ENCODE measurements around the gene PDCD11. TPM values are rescaled to one million over a fixed set of nuclear protein-coding genes. Genes with fewer than 3 reads are reported as not detected.

The PDCD11 gene
- total RNA-seq, 1 donor from 2014 or later: 21.6 TPM

DNA sequence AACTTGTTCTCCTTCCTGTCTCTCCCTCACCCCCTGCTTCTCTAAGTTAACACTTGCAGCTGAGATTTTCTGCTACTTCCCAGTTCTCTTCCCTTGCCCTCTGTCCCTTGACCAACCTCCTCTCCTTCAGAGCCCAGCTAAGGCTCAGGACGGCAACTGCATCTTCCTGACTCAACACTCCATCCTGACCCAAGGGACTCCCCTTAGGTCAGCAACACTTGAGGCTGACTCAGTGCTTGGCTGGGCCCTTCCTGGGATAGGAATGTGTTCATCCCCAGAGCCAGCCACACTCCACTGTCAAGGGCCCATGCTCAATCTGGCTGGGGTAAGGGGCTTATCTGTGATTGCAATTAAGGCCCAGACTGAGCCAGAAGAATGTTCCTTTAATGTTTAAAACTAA, 52.3 kb downstream of the PDCD11 start:
- peak; percentile 39 for DNase-seq
- peak overlapping the region; percentile 32 for H3K4me3 ChIP-seq
- intact Hi-C loops (cut with DNase I): no loop called here
- H3K4me1 ChIP-seq: peaks cover 78% of the 10 kb centered on the region
- no peak for ATAC-seq
- H3K36me3 ChIP-seq: peaks cover 68% of the 10 kb centered on the region
- no peaks in the 10 kb centered on the region for H3K9me3 ChIP-seq
- H3K27me3 ChIP-seq (ENCODE audit: low read depth): no peaks in the 10 kb centered on the region
- TF ChIP-seq, protein P1, sequence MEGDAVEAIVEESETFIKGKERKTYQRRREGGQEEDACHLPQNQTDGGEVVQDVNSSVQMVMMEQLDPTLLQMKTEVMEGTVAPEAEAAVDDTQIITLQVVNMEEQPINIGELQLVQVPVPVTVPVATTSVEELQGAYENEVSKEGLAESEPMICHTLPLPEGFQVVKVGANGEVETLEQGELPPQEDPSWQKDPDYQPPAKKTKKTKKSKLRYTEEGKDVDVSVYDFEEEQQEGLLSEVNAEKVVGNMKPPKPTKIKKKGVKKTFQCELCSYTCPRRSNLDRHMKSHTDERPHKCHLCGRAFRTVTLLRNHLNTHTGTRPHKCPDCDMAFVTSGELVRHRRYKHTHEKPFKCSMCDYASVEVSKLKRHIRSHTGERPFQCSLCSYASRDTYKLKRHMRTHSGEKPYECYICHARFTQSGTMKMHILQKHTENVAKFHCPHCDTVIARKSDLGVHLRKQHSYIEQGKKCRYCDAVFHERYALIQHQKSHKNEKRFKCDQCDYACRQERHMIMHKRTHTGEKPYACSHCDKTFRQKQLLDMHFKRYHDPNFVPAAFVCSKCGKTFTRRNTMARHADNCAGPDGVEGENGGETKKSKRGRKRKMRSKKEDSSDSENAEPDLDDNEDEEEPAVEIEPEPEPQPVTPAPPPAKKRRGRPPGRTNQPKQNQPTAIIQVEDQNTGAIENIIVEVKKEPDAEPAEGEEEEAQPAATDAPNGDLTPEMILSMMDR (IDR thresholded peaks at IDR 0.05): no peak
- peak overlapping the region; percentile 89 for H3K27ac ChIP-seq

DNA sequence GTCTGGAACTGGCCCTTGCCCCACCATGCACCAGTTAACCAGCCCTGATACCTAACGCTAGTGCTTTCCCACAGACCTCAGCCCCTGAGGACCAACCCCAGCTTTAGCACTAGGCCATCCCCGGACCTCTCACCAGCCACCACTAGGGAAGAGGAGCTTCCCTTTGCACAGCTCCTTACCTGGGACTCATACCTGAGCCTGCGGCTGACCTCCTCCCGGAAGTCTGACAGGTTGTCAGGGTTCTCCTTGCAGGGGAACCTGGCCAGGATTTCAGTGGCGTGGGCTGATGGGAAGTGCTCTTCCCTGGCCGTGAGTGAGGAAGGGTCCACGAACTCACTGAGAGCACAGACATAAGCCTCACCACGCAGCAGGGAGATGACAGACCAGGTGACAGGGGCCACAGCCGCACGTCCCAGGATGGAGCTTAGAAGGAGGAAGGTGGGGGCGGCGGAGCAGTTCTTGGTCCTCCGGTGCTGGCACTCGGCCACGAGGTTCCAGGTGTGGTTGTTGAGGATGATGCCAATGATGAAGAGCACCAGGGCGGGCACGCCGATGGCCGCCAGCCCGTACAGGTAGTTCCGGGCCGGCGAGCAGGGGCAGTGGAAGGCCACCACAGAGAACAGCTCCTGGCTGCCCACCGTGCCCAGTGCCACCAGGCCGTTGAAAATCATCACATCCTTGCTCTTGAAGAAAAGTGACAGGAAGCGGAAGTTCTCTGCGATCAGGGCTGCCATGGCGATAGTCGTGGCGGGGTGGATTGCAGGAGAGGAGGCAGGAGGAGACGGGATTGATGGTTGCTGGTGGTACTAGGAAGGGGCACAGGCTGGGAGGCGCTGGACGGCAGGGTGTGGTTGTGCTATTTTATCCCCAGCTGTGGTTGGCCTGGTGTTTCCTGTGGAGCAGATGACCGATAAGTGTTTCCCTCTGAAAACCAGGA, 53.0 kb downstream of the PDCD11 start:
- Histone ChIP-seq H3K36me3 (peaks cover 61% of the 10 kb centered on the region), H3K27me3 (ENCODE audit: low read depth) (no peaks in the 10 kb centered on the region), H3K27ac (peak overlapping the region; percentile 89), H3K9me3 (no peaks in the 10 kb centered on the region), H3K4me1 (peaks cover 73% of the 10 kb centered on the region), H3K4me3 (peak overlapping the region; percentile 94)
- TF ChIP-seq, protein P1 (IDR thresholded peaks at IDR 0.05): no peak
- intact Hi-C loops (cut with DNase I): no loop called here
- ATAC-seq (no peak), DNase-seq (peak; percentile 50)

DNA sequence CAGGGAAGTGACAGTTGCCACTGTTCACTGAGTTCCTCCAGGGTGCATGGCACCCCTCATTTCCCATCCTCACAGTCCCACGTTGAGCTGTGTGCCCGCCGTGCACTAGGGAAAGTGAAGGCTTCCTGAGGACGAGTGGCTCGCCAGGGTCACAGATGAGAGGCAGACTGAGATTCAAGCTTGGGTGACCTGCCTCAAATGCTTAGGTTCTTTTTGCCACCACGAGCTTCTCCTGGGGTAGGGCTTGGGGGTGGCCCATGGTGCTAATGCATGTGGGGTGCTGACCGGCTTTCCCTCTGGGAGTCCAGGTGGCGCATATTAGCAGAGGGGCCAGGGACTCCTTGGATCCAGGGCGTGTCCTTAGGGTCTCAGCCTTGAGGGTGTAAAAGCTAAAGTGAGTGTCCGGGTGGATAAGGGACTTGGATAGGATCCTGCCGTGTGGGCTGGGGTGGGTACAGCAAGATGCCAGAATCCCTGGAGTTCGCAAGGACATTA, 53.8 kb downstream of the PDCD11 start:
- Histone ChIP-seq H3K9me3 (no peaks in the 10 kb centered on the region), H3K36me3 (peaks cover 53% of the 10 kb centered on the region), H3K4me3 (peak overlapping the region; percentile 94), H3K27me3 (ENCODE audit: low read depth) (no peaks in the 10 kb centered on the region), H3K4me1 (peaks cover 67% of the 10 kb centered on the region), H3K27ac (peak overlapping the region; percentile 89)
- TF ChIP-seq, protein P1 (IDR thresholded peaks at IDR 0.05): no peak
- DNase-seq: peak; percentile 39
- intact Hi-C loops (cut with DNase I): no loop called here
- ATAC-seq: no peak

DNA sequence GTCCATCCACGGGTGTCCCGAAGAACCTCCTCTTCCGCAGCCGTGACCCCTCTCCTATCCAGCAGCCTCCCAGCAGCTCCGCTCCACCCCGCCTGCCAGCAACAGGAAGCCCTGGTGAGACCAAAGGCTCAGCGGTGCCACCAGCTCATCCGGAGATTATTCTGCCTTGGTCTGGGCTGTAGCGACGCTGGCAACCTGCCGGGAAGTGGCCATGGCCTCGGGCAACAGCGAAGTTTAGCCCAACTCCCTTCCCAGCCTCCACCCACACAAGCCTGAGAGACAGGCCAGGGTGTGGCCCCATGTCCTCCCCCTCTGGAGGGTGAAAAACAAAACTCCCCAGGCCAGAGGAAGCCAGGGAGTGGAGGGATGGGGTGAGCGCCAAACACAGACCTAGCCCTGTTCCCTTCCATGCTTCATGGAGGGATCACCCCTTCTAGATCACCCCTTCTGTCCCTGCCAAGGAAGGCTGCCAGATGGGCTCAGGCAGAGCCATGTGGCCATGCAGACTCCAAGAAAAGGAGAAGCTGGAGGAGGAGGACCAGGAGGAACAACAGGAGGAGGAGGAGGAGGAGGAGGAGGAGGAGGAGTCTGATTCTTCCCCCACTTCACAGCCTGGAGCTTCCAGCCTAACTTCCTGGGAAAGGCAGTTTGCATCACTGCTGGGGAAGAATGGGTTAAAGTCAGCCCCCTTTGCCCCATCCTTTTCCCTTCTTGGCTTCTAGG, 54.8 kb downstream of the PDCD11 start:
- H3K36me3 ChIP-seq: peaks cover 43% of the 10 kb centered on the region
- no peaks in the 10 kb centered on the region for H3K27me3 ChIP-seq (ENCODE audit: low read depth)
- H3K4me3 ChIP-seq: peak overlapping the region; percentile 94
- peaks cover 57% of the 10 kb centered on the region for H3K4me1 ChIP-seq
- intact Hi-C loops (cut with DNase I): no loop called here
- peak; percentile 62 to 69 for ATAC-seq
- DNase-seq: peak; percentile 82
- TF ChIP-seq, protein P1 (IDR thresholded peaks at IDR 0.05): no peak
- peak overlapping the region; percentile 89 for H3K27ac ChIP-seq
- H3K9me3 ChIP-seq: no peaks in the 10 kb centered on the region

DNA sequence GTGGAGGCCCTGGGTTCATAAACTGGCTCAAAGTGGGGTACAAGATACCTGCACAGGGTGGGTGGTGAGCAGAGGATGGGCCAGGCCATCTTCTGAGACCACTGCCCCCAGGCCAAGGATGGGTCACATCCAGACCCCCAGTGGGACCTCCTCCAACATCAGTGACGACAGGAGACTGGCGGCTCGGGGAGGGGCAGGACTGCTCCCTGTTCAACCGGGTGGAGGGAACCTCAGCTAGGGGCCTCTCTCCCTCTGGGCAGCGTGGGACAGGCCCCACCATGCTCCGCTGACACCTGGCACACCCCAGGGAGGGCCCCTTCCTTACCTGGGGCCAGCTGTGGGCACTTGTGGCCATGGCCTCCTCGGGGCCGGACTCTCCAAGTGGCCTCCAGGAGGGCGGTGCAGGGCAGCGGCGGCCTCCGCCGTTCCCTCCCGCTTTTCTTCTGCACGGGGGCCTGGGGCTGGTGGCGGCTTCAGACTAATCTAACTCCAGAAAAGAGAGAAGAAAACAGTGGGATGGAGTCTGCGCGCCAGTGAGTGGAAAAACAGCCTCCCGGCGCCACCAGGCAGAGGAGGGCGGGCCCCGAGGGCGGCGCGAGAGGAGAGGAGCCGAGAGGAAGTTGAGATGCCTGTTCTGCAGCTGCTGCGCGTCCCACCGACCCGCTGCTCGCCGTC, 55.5 kb downstream of the PDCD11 start, which contains the start of gene CALHM2:
Gene CALHM2, minus strand, starts transcription at position 540 of the 675 bp plus-strand sequence. CDS start 2,429 bp downstream, outside the sequence.
- TF ChIP-seq, protein P1 (IDR thresholded peaks at IDR 0.05): no peak
- Histone ChIP-seq H3K9me3 (no peaks in the 10 kb centered on the region), H3K27me3 (ENCODE audit: low read depth) (no peaks in the 10 kb centered on the region), H3K36me3 (peaks cover 36% of the 10 kb centered on the region), H3K4me1 (peaks cover 50% of the 10 kb centered on the region), H3K27ac (peak within 1 kb of the TSS; percentile 89), H3K4me3 (peak within 1 kb of the TSS; percentile 94)
- peak; percentile 82 to 84 for ATAC-seq
- peak; percentile 77 for DNase-seq
- intact Hi-C loops (cut with DNase I): no loop called here

All from lower lobe of right lung (tissue), 2 donors.